ENCODE data around the gene WDR20. TPM values are rescaled to one million over a fixed set of nuclear protein-coding genes. Genes with fewer than 3 reads are reported as not detected.

WDR20 gene
- total and polyA plus RNA-seq, 2 of the 4 experiments (the other 2 are of a cell fraction) = 20.3 to 27.4 TPM

- POLR2A ChIA-PET (ENCODE audit: unreplicated experiment) = no interaction called here
These were observed 98.4 kb downstream of the WDR20 start for GRCh38 chr14:102238131-102238530.

More at GRCh38 chr14:102238131-102238530, 98.4 kb downstream of the WDR20 start:
- no peak overlapping the region for H2AFZ ChIP-seq (replicated peaks; ENCODE audit: low read length, poor library complexity)
- no peaks in the 10 kb centered on the region for H3K27me3 ChIP-seq (ENCODE audit: control insufficient read depth, insufficient read depth, low read length)
- no peak overlapping the region for H3K14ac ChIP-seq (replicated peaks; ENCODE audit: low read depth, low read length)
- no peaks in the 10 kb centered on the region for H4K20me1 ChIP-seq (ENCODE audit: insufficient read depth, low read length)
- no peak overlapping the region for H3K27ac ChIP-seq (ENCODE audit: insufficient read depth, low read length)
- H3K36me3 ChIP-seq (ENCODE audit: control insufficient read depth, insufficient read depth, low read length) = no peaks in the 10 kb centered on the region
- no peak overlapping the region for H3K9ac ChIP-seq (ENCODE audit: low read depth, low read length)
- H4K8ac ChIP-seq (ENCODE audit: low read depth in 2 of 2, low read length in 2 of 2) = 0 out of 4 replicates have a peak overlapping the region, but pooled peaks of 1 of the 2 experiments have one; percentile 30
- no peak overlapping the region for H2AK5ac ChIP-seq (ENCODE audit: low read depth, low read length)
- DNase-seq = peak; percentile 40
- H3K23ac ChIP-seq (ENCODE audit: low read depth, low read length) = no peak overlapping the region
- H2AK9ac ChIP-seq (replicated peaks; ENCODE audit: low read depth, low read length, poor library complexity) = no peak overlapping the region
- H2BK20ac ChIP-seq (ENCODE audit: low read depth, low read length) = no peak overlapping the region
- 82% methylated on average over 2 of the region's 4 CpGs; no CpG with 5 or more reads in 1 of the 2 experiments for whole genome bisulfite sequencing, 2 experiments (ENCODE audit: extremely low coverage in 2 of 2, insufficient read length in 1 of 2)
- H2BK15ac ChIP-seq (ENCODE audit: low read depth, low read length) = 0 out of 3 replicates have a peak overlapping the region, but pooled peaks have one; percentile 14
- in situ Hi-C loops (cut with MboI; ENCODE audit: low sequenced_read_pairs) (loop anchor here (5.0 kb wide), 1 partner anchor 74 kb away; no protein-coding TSS in a partner anchor), dilution Hi-C loops (cut with HindIII; ENCODE audit: low sequenced_read_pairs, unreplicated experiment) (no loop called here), intact Hi-C loops (cut with micrococcal nuclease) (no loop called here)
- no peak overlapping the region for H4K91ac ChIP-seq (ENCODE audit: insufficient read depth, low read depth, low read length)
- H3K18ac ChIP-seq (ENCODE audit: low read depth, low read length) = peak overlapping the region; percentile 46; the same call in 1 of the 2 replicates
- ATAC-seq (ENCODE audit: low read depth) = no peak
- H3K4me1 ChIP-seq (ENCODE audit: control insufficient read depth, insufficient read depth, low read length) = peaks cover 4% of the 10 kb centered on the region
- peaks cover 0 to 3% of the 10 kb centered on the region in 2 experiments; a peak in 1 of 4 replicates for H3K79me1 ChIP-seq (ENCODE audit: low read depth in 1 of 2, low read length in 2 of 2)
- H3K4me2 ChIP-seq (ENCODE audit: low read depth, low read length) = no peak overlapping the region; the same call in 1 of the 2 replicates
- no peak overlapping the region; the same call in 1 of the 2 replicates for H3K4me3 ChIP-seq (ENCODE audit: insufficient read depth, low read depth, low read length)
- H2BK5ac ChIP-seq (ENCODE audit: low read depth, low read length, poor library complexity, severe bottlenecking) = peak overlapping the region; percentile 44
- CTCF ChIA-PET = no interaction called here
- no peaks in the 10 kb centered on the region for H3K9me1 ChIP-seq (ENCODE audit: insufficient read depth, low read length)
- no peak overlapping the region for H3K56ac ChIP-seq (ENCODE audit: extremely low read depth, insufficient read depth, low read length)
- no peaks in the 10 kb centered on the region for H3K9me3 ChIP-seq (ENCODE audit: control insufficient read depth, insufficient read depth, low read length)
- TF ChIP-seq POLR2A (IDR thresholded peaks at IDR 0.05; ENCODE audit: low read depth, low read length) = no peak
- TF ChIP-seq RFX5 (IDR thresholded peaks at IDR 0.05; ENCODE audit: low read depth, low read length) = no peak
- no peak for TF ChIP-seq NFE2L2 (IDR thresholded peaks at IDR 0.05; ENCODE audit: low read depth, low read length)
- no peak for TF ChIP-seq FOS (IDR thresholded peaks at IDR 0.05; ENCODE audit: low read depth, low read length)
- TF ChIP-seq ELK1 (IDR thresholded peaks at IDR 0.05; ENCODE audit: borderline replicate concordance, low read depth, low read length) = no peak
- no peak for TF ChIP-seq BHLHE40 (IDR thresholded peaks at IDR 0.05; ENCODE audit: low read depth, low read length)
- no peak for TF ChIP-seq CEBPB (IDR thresholded peaks at IDR 0.05; ENCODE audit: low read depth, low read length)
- TF ChIP-seq MAZ (IDR thresholded peaks at IDR 0.05; ENCODE audit: borderline replicate concordance, low read depth, low read length) = no peak
- TF ChIP-seq CTCF (conservative IDR thresholded peaks at IDR 0.05; ENCODE audit: low read depth, low read length) = no peak
- TF ChIP-seq RCOR1 (IDR thresholded peaks at IDR 0.05; ENCODE audit: insufficient replicate concordance, low read length) = no peak
- no peak for TF ChIP-seq MAFK (IDR thresholded peaks at IDR 0.05; ENCODE audit: low read depth, low read length)
- no peak for TF ChIP-seq CHD1 (IDR thresholded peaks at IDR 0.05; ENCODE audit: low read depth, low read length)
- no peak for TF ChIP-seq USF2 (IDR thresholded peaks at IDR 0.05; ENCODE audit: low read depth, low read length)
- no peak for TF ChIP-seq SMC3 (IDR thresholded peaks at IDR 0.05; ENCODE audit: low read depth, low read length)
- TF ChIP-seq RAD21 (IDR thresholded peaks at IDR 0.05; ENCODE audit: low read length) = no peak
- TF ChIP-seq MXI1 (IDR thresholded peaks at IDR 0.05; ENCODE audit: borderline replicate concordance, low read depth, low read length) = no peak
- H2BK120ac ChIP-seq (ENCODE audit: low read depth, low read length) = no peak overlapping the region
- H4K5ac ChIP-seq (ENCODE audit: low read depth, low read length) = no peak overlapping the region; the same call in 1 of the 2 replicates
- H3K4ac ChIP-seq (ENCODE audit: low read depth, low read length) = no peak overlapping the region; the same call in 1 of the 2 replicates
- BruUV-seq (replicated peaks) = no TSS peak
